Stimulated activated CD4-positive, alpha-beta T cell treated with anti-CD3 and anti-CD28 coated beads, TNF-alpha, amount 100 ng/mL, for 24 hours (primary cell): ENCODE results near the gene ARL14.
"Not testable (repeated sequence)": the region's sequence is repeated elsewhere in the genome, so short reads cannot be mapped to it uniquely, and the experiment has no call there.

Experiments
- DNase-seq, 3 experiments: peaks; one replicate each; pipeline ENCODE4 v3.0.0-alpha.2; 2020; ENCODE audit warnings: low read depth in 3 of 3

Gene ARL14

DNA sequence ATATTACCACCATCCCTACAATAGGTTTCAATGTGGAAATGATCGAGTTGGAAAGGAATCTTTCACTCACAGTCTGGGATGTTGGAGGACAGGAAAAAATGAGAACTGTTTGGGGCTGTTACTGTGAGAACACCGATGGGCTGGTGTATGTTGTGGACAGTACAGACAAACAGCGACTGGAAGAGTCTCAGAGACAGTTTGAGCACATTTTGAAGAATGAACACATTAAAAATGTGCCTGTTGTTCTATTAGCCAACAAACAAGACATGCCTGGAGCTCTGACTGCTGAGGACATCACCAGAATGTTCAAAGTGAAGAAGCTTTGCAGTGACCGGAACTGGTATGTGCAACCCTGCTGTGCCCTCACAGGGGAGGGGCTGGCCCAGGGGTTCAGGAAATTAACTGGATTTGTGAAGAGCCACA lies 510 bp downstream of the ARL14 start:
- DNase-seq = no peak

DNA sequence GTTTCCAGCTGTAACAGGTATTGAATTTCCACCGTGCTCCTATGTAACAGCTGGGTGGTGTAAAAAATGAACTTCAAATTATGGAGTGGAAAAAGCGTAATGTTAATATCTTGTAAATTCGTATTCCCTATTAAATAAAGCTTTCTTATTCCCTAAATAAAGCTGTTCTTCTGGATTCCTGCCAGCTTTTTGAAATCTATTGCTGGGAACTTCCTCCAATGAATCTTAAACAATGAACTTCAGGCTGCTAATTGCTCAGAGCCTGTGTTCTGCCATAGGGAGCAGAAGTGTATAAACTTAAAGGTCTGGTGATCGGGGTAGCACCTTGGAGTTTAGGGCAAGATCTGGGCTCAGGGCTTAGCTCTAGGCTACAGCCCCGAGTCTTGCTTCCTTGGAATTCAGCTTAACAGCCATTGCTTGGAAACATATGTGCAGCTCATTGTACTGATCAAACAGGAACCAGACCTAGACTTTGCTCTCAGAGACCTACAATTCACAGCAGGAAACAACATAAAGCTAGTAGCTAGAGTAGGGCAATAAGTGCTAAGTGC lies 1.4 kb downstream of the ARL14 start:
- no peak for DNase-seq

DNA sequence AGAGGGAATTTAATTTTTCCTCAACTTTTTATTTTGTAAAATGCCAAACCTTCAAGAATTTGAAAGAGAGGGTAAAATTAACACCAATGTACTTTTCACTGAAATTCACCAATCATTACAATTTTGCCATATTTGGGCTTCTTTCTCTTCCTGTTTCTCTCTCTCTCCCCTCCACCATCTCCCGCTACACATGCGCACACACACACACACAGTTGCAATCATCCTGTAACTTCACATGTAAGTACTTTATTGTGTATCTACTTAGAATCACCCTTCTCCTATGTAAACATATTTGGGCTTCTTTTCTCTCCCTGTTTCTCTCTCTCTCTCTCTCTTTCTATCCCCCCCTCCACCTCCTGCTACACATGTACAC lies 7.4 kb downstream of the ARL14 start:
- no peak for DNase-seq

DNA sequence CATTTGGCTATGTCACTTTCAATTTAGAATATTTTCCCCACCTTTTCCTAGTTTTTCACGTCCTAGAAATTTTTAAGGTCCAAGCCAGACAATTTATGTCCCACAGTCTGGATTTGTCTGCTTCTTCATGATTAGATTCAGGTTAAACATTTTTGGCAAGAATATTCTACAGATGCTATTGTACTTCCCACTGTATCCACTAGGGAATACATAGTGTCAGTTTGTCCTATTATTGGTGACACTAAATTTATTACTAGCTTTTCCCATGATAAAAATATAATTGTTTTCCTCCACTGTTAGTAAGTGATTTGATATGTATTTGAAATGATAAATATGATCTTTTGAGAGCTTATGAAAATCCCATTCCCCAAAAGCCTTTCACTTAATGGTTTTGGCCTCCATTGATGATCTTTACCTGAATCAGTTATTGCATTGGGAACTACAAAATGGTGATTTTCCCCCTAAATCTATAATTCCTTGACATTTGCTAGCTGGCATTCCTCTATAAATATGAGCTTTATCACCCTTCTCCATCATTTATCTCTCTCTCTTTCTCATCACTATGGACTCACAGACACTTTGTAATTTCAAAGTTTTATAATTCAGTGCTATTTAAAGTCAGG lies 8.3 kb downstream of the ARL14 start:
- no peak for DNase-seq

DNA sequence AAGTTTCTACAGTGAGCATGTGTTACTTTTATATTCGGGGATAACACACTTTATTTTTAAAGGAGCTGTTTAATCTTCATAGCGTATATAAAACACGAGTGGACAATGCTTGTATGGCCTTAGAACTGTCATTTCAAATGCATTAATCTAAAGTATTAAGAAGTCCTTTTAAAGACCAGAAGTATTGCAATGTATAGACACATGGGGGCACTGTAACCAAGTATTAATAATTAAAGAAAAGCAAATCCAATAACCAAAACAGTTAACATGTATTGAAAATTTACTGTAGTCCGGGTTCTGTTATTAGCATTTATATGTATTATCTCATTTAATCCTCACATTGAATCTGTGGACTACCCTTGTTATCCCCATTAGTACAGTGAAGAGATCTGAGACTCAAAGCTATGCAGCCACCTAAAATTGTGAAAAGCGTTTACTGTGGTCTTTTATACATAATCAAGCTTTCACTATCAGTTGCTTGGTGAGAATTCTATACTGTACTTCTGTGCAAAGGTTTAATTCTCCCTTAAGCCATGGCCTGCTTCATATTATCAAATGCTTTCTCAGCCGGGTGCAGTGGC lies 10.1 kb downstream of the ARL14 start:
- no peak for DNase-seq

DNA sequence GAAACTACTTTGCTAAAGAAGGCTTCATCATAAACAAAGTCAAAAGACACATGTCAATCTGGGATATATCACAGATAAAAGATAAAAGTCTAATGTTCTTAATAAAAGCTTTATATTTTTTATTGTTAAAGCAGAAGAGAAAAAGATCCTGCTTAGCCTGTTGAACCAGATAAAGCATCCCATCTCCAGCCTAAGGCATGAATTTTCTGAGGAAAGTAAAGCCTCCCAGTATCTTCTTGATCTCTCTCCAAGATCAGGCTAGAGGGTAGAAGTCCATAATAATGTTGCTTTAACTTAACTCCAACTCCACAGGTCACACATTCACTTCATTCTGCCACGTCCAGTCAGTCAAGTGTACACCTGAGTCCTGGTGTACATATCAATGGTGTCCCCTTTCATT lies 14.2 kb downstream of the ARL14 start:
- no peak for DNase-seq

DNA sequence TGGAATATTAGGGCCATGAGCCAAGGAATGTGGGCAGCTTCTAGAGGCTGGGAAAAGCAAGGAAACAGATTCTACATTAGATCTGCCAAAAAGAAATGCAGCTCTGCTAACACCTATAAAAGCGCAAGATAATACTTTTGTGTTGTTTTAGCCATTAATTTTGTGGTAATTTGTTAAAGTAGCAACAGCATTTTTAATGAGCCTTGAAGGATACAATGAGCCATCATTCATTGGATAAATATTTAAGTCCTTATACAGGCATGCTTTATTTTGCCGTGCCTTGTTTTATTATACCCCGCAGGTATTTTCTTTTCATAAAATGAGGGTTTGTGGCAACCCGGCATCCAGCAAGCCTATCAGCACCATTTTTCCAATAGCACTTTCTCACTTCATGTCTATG lies 15.0 kb downstream of the ARL14 start:
- DNase-seq = no peak

DNA sequence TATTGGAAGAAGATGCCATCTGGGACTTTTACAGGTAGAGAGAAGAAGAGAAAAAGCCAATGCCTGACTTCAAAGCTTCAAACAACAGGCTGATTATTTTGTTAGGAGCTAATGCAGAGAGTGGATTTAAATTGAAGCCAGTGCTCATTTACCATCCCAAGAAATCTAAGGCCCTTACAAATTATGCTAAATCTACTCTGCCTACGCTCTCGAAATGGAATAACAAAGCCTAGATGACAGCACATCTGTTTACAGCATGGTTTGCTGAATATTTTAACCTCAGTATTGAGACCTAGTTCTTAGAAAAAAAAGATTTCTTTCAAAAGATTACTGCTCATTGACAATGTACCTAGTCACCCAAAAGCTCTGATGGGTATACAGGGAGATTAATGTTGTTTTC lies 16.2 kb downstream of the ARL14 start:
- DNase-seq = no peak

DNA sequence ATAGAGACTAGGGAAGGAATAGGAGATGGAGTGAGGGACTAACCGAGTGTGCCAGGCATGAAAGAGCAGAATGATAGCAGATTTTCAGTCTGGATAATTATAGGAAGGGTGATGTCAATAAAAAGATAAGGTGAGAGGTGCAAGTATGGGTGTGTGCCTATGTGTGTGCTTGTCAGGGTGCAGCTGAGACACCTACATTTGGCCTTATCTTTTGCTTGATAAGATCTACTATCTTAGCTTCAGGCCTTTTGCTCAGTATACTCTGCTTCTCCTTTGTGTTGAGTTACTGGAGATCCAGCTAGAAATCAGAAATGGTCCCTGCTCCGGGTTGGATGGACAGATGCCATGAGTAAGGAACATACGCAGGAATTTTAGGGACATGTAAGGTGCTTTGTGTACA lies 17.4 kb downstream of the ARL14 start:
- DNase-seq = no peak

DNA sequence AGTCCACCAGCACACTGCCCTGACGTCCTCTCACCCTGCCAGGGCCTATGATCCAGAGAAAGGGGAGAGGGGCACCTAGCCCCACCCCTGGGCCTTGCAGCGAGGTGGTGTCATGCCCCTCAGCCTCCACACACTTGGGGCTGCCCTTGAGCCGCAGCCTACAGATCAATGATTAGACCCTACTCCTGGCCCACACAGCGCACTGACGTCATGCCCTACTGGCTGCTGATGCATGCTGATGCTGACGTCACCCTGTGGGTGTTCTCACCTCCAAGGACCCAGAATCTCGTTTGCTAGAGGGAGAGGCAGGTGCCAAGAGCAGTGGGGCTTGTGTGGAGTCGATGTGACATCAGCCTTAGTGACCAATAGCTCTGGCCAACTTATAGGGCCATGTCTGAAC lies 18.0 kb downstream of the ARL14 start:
- DNase-seq = no peak

DNA sequence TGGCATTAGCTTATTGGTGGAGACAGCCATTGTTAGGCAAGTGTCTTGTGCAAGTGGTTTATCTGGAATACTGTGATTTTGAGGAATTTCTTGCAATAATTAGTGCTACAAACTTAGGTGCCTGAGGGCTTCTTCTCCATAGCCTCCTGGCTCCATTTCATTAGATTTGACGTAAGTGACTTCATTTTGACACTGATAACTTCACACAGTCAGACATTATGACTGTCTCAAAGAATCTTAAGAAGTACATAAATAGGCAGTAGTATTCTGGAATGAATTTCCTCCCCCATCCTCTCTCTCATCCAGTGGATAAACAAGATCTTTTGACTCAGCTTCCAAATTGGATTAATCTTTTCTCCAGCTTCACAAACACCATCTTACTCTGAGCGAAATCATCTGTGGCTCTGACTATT lies 19.0 kb downstream of the ARL14 start:
- DNase-seq = no peak

DNA sequence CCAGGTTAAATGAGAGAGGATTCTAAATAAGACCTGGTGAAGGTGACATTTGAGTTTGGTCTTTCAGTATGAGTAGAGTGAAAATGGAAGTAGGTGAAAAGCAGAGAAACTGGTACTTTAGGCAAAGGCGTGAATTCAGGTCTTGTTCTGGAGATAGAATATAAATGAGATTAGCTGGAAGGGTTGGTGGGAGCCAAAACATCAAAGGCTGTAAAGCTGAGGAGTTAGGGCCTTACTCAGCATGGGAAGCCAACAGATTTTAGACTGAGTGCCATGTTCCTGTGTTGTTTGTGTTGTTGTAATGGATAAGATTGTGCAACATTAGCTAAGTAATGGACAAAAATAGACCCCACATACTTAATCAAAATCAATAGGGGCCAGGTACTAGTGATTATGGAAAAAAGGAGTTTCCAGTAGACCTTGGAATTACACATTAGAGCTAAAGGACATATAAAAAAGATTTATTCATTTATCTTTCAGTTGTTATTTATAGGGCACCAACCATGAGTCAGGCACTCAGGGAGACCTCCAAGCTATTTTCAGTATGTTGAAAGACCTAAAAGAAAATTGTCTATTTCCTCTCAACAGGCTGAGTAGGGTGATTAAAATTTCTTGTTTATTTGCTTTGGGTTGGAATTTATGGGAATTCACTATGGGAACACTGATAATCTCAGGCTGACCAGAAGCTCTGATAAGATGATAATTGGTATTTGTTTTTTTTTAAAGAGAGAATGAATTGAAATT lies 20.8 kb downstream of the ARL14 start:
- no peak for DNase-seq

DNA sequence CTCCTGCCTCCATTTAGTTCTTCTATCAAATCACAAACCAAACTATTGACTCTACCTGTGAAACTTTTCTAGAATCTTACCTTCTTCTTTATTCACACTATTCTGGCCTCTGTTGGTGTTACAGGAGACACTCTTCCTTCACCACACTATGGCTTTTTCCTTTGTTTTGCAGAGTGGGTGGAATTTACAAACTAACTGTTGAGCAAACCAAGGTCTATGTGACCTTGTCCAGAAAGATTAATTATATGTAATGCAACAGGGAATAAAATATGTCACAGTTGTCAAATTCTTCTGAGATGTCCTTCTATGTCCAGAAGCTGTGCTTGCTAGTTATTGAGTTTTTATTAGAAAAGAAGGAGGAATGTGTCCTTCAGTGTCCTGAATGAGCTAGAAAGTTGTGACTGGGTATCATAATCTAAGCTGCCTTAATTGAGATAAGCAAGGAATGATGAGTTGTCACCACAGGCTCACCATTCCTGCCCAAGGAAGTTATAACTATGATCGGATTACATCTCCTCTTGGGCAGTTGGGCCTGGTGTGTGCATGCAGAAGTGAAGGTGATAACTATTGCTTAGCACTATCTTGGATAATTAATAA lies 21.7 kb downstream of the ARL14 start:
- DNase-seq = no peak

DNA sequence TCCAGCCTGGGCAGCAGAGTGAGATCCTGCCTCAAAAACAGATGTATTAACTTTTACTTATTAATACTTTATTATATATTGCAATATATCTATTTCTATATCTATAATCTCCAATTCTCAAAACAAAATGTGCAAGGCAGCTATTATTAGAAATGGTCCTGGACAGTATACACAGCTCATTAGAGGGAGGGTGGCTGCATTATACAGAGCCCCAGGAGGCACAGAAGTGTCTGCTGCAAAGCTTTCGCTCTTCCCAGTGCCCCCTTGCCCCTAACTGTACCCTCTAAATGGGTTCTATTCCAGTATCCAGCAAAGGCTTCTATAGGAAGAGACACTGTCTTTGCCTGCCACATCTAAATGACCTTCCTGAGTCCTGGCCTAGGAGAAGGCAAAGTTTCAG lies 24.5 kb downstream of the ARL14 start:
- no peak for DNase-seq

DNA sequence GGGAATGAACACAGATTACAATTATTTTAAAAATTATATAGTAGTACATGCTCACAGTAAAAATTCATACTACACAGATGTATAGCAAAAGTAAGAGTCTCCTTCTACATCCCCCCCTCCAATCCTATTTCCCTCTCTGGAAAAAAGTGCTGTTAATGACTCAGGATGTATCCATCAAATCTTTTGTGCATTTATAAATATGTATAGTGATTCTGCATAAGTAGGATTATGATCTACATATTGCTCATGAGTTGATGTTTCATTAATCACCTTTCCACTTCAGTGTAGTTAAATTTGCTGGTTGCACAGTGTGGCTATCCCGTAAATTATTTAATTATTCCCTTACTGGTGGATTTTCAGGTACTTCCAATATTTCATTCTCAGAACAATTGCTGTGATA lies 25.3 kb downstream of the ARL14 start:
- DNase-seq = no peak

DNA sequence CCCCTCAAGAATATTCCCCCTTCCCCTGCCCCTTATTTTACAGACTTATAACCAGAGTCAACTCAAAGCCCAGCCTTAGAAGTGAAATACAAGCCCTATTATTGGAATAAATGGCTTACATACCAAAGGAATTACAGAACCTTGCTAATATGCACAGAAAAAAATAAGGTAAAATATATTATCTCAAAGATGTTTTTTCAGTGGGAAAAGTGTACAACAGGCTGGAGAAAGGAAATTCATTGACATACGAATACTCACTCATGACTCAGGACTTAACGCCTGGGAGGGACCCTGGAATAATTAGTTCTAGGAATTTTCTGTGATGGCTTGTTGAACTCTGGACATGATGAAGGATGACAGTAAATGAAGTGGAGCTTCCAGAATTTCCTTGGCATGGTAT lies 27.0 kb downstream of the ARL14 start:
- no peak for DNase-seq

DNA sequence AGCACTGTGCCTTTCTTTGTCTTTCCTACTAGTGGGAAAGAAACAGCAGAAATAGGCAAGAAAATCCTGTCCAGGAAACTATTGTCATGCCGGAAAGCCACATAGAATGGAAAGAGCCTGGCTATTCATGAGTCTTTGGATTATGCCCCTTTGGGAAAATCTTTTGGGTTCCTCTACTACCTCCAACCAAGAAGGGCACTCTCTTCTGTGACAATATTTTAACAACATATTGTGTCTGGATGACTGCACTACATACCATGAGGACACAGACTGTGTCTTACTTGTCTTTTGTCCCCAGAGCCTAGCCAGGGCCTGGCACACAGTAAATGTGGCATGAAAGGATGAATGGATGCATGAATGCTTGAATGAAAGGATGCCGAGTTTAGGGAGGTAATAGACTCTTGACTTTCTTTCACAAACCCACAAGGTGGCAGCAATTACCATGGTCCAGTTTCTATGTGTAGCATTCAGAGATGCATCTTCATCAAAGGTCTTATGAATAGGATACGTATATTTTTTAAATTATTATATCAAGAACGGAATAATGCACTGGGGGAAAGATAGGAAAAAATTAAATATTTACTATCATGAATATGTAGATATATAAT lies 30.3 kb downstream of the ARL14 start:
- DNase-seq = peak in 1 of 3 experiments; percentile 13

DNA sequence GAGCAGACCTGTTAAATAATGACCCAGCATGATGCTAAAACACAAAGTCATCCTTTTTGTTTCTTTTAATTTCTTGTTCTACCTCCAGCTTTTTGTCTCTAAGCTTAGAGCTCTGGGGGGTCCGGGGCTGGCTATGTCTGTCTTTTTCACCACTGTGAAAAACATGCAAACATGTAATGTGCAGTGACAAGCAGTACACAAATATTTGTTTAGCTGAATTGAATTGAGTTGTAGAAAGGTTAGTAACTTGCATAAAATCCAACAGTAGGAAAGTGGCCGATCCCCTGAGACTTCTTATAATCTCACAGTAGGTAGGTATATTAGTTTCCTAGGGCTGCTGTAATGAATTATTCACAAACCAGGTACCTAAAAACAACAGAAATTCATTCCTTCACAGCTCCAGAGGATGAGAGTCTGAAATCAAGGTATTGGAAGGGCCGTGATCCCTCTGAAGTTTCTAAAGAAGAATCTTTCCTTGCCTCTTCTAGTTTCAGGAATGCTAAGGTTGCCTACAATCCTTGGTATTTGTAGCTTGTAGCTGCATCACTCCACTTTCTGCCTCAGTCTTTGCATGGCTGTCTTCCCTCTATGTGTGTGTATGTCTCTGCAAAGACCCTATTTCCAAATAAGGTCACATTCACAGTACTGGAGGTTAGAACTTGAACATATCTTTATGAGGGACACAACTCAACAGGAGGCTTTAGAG lies 32.7 kb downstream of the ARL14 start:
- DNase-seq = no peak

DNA sequence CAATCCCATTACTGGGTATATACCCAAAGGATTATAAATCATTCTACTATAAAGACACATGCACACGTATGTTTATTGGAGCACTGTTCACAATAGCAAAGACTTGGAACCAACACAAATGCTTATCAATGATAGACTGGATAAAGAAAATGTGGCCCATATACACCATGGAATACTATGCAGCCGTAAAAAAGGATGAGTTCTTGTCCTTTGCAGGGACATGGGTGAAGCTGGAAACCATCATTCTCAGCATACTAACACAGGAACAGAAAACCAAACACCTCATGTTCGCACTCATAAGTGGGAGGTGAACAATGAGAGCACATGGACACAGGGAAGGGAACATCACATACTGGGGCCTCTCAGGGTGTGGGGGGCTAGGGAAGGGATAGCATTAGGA lies 36.2 kb downstream of the ARL14 start:
- not testable (repeated sequence) for DNase-seq

DNA sequence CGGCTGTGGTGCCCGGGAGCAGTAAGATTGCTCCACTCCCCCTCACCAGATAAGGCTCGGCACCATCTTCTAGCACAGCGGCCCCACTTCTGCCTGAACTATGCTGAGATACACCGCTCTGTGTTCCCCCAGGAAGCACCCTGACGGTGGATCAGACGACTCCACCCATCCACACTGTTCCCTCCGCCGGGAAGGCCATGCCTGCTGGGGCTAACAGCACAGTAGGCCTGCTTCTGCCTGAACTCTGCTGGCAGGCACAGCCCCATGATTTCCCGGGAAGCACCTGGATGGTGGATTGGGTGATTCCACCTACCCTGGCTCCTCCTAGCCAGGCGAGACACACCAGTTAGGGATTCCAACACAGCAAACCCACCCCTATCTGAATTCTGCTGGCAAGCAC lies 42.8 kb downstream of the ARL14 start:
- no peak for DNase-seq

DNA sequence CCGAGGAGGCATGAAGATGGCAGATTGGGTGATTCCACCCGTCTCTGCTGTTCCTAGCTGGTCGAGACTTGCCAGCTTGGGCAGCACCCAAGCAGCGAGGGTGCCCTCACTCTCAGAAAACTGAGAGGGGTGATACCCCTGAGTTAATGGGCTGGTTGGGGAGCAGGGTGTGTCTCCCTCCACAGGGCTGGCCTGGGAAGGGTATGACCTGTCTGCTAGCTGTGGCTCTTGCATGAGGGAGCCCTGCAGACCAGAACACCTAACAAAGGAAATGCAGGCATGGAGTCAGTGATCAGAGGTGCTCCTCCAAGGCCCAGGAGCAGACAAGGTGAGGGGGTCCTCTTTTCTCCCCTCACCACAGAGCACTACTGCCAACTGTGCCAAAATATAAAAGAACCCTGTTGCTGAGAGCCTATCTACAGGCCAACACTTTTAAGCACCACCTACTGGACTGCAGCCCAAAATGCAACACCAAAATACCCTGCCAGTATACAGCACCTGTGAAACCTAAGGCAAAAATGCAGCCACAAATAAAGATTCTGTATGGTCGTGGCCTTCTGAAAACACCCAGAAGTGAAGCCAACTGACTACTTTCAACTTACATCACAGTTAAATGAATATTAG lies 43.3 kb downstream of the ARL14 start:
- DNase-seq = no peak
